ENCODE results near the gene NECAB2.

DNA sequence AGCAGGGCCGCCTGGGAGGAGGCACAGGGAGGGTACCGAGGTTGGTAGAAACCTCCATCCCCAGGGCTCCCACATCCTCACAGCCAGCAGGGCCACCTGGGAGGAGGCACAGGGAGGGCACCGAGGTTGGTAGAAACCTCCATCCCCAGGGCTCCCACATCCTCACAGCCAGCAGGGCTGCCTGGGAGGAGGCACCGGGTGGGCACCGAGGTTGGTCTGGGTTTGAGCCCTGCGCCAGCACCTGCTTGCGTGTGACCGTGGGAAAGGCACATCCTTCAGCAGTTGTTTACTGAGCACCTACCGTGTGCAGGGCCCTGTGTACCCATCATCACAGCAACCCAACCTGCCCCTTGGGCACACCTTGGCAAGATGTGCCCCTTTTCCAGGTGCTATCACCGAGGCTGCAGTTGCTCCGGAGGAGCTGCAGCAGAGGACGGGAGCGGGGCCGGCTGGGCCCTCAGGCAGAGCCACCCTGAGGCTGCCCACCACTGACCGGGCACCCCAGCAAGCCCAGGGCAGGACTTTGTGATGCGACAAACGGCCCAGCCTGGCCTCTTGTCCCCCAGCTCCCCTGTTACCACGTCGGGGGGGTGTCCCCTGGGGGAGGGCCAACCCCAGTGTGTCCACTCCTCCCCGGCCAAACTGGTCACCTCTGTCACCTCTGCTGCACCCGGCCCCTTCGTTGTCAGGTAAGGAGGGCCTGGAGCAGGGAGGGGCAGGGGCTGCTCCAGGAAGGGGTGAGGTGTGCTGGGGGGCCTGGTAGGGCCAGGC is 37.1 kb upstream of the NECAB2 start:
- TF ChIP-seq POLR2AphosphoS5 (IDR thresholded peaks at IDR 0.05) (no peak), MXI1 (conservative IDR thresholded peaks at IDR 0.05; ENCODE audit: poor library complexity, severe bottlenecking) (no peak)
- TF ChIP-seq, protein P1, sequence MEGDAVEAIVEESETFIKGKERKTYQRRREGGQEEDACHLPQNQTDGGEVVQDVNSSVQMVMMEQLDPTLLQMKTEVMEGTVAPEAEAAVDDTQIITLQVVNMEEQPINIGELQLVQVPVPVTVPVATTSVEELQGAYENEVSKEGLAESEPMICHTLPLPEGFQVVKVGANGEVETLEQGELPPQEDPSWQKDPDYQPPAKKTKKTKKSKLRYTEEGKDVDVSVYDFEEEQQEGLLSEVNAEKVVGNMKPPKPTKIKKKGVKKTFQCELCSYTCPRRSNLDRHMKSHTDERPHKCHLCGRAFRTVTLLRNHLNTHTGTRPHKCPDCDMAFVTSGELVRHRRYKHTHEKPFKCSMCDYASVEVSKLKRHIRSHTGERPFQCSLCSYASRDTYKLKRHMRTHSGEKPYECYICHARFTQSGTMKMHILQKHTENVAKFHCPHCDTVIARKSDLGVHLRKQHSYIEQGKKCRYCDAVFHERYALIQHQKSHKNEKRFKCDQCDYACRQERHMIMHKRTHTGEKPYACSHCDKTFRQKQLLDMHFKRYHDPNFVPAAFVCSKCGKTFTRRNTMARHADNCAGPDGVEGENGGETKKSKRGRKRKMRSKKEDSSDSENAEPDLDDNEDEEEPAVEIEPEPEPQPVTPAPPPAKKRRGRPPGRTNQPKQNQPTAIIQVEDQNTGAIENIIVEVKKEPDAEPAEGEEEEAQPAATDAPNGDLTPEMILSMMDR (IDR thresholded peaks at IDR 0.05; ENCODE audit: poor library complexity, severe bottlenecking) = no peak

All from neural cell (in vitro differentiated cells).